ENCODE results near the gene KIFBP. TPM values are rescaled to one million over a fixed set of nuclear protein-coding genes. Genes with fewer than 3 reads are reported as not detected.

The KIFBP gene
- total and polyA plus RNA-seq, 9 of the 15 experiments (the other 6 are each of a cell fraction or from before 2014, with no cell fraction given), result 5.6 to 23.2 (median 14.8) TPM

- TF ChIP-seq ZNF407 (IDR thresholded peaks at IDR 0.05; ENCODE audit: low read depth), result 0 out of 2 replicates have a peak, but pooled peaks have one; percentile 24
- TF ChIP-seq ZNF384 (IDR thresholded peaks at IDR 0.05; ENCODE audit: low read depth, low read length), result 0 out of 2 replicates have a peak, but pooled peaks have one; percentile 6
Observed at GRCh38 chr10:69060127-69060798, 71.7 kb downstream of the KIFBP start (continued).

Measured in K562 (cell line).